ENCODE data around the gene FAM53B.
"Not testable (repeated sequence)": the region's sequence is repeated elsewhere in the genome, so short reads cannot be mapped to it uniquely, and the experiment has no call there.

FAM53B gene

GRCh38 chr10:124612611-124613498 lies 131.3 kb downstream of the FAM53B start:
- Histone ChIP-seq H3K4me1 (ENCODE audit: control insufficient read depth, insufficient read depth, low read length) (peaks cover 12% of the 10 kb centered on the region), H3K36me3 (ENCODE audit: control insufficient read depth, insufficient read depth, low read length) (no peaks in the 10 kb centered on the region), H3K4me3 (ENCODE audit: insufficient read depth, low read depth, low read length) (no peak overlapping the region), H3K27ac (ENCODE audit: insufficient read depth, low read depth, low read length, poor library complexity, severe bottlenecking) (no peak overlapping the region), H3K27me3 (ENCODE audit: control insufficient read depth, insufficient read depth, low read length, poor library complexity, severe bottlenecking) (no peaks in the 10 kb centered on the region), H3K9me3 (ENCODE audit: control insufficient read depth, low read length) (no peaks in the 10 kb centered on the region)
- 70 to 71% methylated on average over 17 to 18 of the region's 18 CpGs for WGBS, 2 experiments

DNA sequence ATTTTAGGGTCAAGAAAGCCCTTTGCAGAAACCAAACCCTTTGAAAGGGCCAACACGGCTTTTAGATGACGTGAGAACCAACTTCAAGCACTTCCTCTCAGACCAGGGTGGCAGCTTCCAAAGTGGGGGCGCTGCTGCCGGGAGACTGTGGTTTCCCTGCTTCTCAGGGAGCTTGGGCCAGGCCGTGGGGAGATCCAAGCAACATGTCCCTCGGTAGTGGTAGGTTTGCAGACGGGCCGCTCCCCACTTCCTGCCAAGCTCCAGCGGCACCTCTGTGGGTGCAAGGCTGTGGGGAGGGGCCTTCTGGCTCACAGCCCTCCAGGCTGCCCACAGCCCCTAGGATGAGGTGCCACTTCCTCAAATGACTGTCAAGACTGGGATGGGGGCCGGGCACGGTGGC lies 132.4 kb downstream of the FAM53B start:
- WGBS, 2 experiments = 93 to 94% methylated on average over 11 of the region's 11 CpGs
- no peaks in the 10 kb centered on the region for H3K27me3 ChIP-seq (ENCODE audit: control insufficient read depth, insufficient read depth, low read length, poor library complexity, severe bottlenecking)

DNA sequence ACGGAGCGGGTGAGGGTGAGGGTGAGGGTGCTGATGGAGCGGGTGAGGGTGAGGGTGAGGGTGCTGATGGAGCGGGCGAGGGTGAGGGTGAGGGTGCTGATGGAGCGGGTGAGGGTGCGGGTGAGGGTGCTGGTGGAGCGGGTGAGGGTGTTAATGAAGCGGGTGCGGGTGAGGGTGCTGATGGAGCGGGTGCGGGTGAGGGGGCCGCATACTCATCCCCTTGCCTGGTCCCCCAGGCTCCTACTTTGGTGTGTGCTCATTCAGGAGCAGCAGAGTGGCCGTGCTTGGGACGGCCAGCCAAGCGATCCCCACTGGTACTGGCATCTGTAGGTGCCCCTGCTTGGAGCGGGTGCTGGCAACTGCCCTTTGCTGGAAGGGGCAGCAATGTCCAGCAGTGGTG lies 133.3 kb downstream of the FAM53B start:
- H3K27me3 ChIP-seq (ENCODE audit: control insufficient read depth, insufficient read depth, low read length, poor library complexity, severe bottlenecking); H3K27ac ChIP-seq (ENCODE audit: insufficient read depth, low read depth, low read length, poor library complexity, severe bottlenecking); H3K9me3 ChIP-seq (ENCODE audit: control insufficient read depth, low read length); H3K36me3 ChIP-seq (ENCODE audit: control insufficient read depth, insufficient read depth, low read length); H3K4me3 ChIP-seq (ENCODE audit: insufficient read depth, low read depth, low read length): not testable (repeated sequence)
- 94% methylated on average over 11 to 15 of the region's 17 CpGs for WGBS, 2 experiments
- peaks cover 12% of the 10 kb centered on the region for H3K4me1 ChIP-seq (ENCODE audit: control insufficient read depth, insufficient read depth, low read length)

More for the DNA sequence above, 132.4 kb downstream of the FAM53B start:
- no peaks in the 10 kb centered on the region for H3K36me3 ChIP-seq (ENCODE audit: control insufficient read depth, insufficient read depth, low read length)
- H3K27ac ChIP-seq (ENCODE audit: insufficient read depth, low read depth, low read length, poor library complexity, severe bottlenecking) = no peak overlapping the region
- H3K9me3 ChIP-seq (ENCODE audit: control insufficient read depth, low read length) = no peaks in the 10 kb centered on the region
- no peak overlapping the region for H3K4me3 ChIP-seq (ENCODE audit: insufficient read depth, low read depth, low read length)
- peaks cover 15% of the 10 kb centered on the region for H3K4me1 ChIP-seq (ENCODE audit: control insufficient read depth, insufficient read depth, low read length)

DNA sequence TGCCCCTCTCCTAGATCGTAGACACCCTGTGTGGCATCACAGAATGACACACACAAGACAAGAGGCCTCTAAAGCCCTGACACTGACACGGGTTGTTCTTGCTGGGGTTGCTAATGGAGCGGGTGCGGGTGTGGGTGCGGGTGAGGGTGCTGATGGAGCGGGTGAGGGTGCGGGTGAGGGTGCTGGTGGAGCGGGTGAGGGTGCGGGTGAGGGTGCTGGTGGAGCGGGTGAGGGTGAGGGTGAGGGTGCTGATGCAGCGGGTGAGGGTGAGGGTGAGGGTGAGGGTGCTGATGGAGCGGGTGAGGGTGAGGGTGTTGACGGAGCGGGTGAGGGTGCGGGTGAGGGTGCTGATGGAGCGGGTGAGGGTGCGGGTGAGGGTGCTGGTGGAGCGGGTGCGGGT lies 134.0 kb downstream of the FAM53B start:
- H3K27me3 ChIP-seq (ENCODE audit: control insufficient read depth, insufficient read depth, low read length, poor library complexity, severe bottlenecking); H3K4me3 ChIP-seq (ENCODE audit: insufficient read depth, low read depth, low read length); H3K27ac ChIP-seq (ENCODE audit: insufficient read depth, low read depth, low read length, poor library complexity, severe bottlenecking); H3K9me3 ChIP-seq (ENCODE audit: control insufficient read depth, low read length); H3K36me3 ChIP-seq (ENCODE audit: control insufficient read depth, insufficient read depth, low read length): not testable (repeated sequence)
- 92 to 95% methylated on average over 12 to 14 of the region's 19 CpGs for WGBS, 2 experiments
- H3K4me1 ChIP-seq (ENCODE audit: control insufficient read depth, insufficient read depth, low read length) = peaks cover 11% of the 10 kb centered on the region

DNA sequence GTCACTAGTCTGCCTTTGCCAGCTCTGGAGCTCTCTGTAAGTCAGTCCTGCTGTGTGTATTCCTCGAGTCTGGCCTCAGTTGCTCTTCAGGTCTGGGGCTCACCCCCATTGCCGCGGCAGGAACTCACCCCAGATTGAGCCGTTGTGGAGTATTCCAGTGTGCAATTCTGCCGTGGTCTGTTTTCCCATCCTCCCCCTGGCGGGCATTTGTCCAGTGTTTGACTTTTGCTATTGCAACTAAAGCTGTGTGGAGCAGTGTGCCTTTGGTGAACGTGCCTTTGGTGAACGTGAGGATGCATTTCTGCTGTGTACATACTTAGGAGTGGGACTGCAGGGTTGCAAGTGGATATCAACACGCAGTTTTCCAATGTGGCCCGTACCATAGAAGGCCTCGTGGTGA lies 134.5 kb downstream of the FAM53B start:
- H3K4me1 ChIP-seq (ENCODE audit: control insufficient read depth, insufficient read depth, low read length) = peaks cover 11% of the 10 kb centered on the region

GRCh38 chr10:124608093-124608721 lies 136.0 kb downstream of the FAM53B start:
- no peak overlapping the region for H3K27ac ChIP-seq (ENCODE audit: insufficient read depth, low read depth, low read length, poor library complexity, severe bottlenecking)
- no peaks in the 10 kb centered on the region for H3K9me3 ChIP-seq (ENCODE audit: control insufficient read depth, low read length)
- WGBS, 2 experiments = 92 to 94% methylated on average over 14 of the region's 14 CpGs
- H3K36me3 ChIP-seq (ENCODE audit: control insufficient read depth, insufficient read depth, low read length) = no peaks in the 10 kb centered on the region
- no peaks in the 10 kb centered on the region for H3K27me3 ChIP-seq (ENCODE audit: control insufficient read depth, insufficient read depth, low read length, poor library complexity, severe bottlenecking)
- H3K4me1 ChIP-seq (ENCODE audit: control insufficient read depth, insufficient read depth, low read length) = peaks cover 11% of the 10 kb centered on the region
- H3K4me3 ChIP-seq (ENCODE audit: insufficient read depth, low read depth, low read length) = no peak overlapping the region

More for the DNA sequence above, 134.5 kb downstream of the FAM53B start:
- Histone ChIP-seq H3K36me3 (ENCODE audit: control insufficient read depth, insufficient read depth, low read length) (no peaks in the 10 kb centered on the region), H3K4me3 (ENCODE audit: insufficient read depth, low read depth, low read length) (no peak overlapping the region), H3K27ac (ENCODE audit: insufficient read depth, low read depth, low read length, poor library complexity, severe bottlenecking) (no peak overlapping the region), H3K27me3 (ENCODE audit: control insufficient read depth, insufficient read depth, low read length, poor library complexity, severe bottlenecking) (no peaks in the 10 kb centered on the region), H3K9me3 (ENCODE audit: control insufficient read depth, low read length) (no peaks in the 10 kb centered on the region)
- 93 to 95% methylated on average over 11 of the region's 11 CpGs for WGBS, 2 experiments

- no peaks in the 10 kb centered on the region for H3K27me3 ChIP-seq (ENCODE audit: control insufficient read depth, insufficient read depth, low read length, poor library complexity, severe bottlenecking)
- 94 to 95% methylated on average over 18 of the region's 18 CpGs for WGBS, 2 experiments
- H3K36me3 ChIP-seq (ENCODE audit: control insufficient read depth, insufficient read depth, low read length) = no peaks in the 10 kb centered on the region
- H3K9me3 ChIP-seq (ENCODE audit: control insufficient read depth, low read length) = no peaks in the 10 kb centered on the region
- H3K27ac ChIP-seq (ENCODE audit: insufficient read depth, low read depth, low read length, poor library complexity, severe bottlenecking) = no peak overlapping the region
- H3K4me3 ChIP-seq (ENCODE audit: insufficient read depth, low read depth, low read length) = no peak overlapping the region
- H3K4me1 ChIP-seq (ENCODE audit: control insufficient read depth, insufficient read depth, low read length) = peaks cover 11% of the 10 kb centered on the region
These were observed 136.5 kb downstream of the FAM53B start for GRCh38 chr10:124607693-124608092.

DNA sequence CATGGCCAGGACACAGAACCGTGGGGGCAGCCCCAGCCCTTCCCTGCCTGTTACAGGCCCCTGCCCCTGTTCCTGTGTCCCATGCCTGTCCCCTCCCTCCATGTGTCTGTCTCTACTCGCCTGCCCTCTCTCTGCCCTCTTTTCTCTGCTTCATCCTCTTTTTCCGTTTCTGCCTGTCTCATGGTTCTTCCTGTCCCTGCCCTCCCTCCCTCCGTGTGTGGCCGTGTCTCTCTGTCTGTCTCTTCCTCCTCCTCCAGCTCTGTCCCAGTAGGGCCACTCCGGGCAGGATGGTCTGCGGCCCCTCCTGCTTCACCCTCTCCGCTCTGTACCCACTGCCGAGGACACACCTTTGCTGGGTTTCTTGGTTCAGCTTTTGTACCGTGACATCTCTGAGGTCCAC lies 137.4 kb downstream of the FAM53B start:
- no peak overlapping the region for H3K27ac ChIP-seq (ENCODE audit: insufficient read depth, low read depth, low read length, poor library complexity, severe bottlenecking)
- no peaks in the 10 kb centered on the region for H3K36me3 ChIP-seq (ENCODE audit: control insufficient read depth, insufficient read depth, low read length)
- 42 to 47% methylated on average over 10 of the region's 10 CpGs for WGBS, 2 experiments
- H3K9me3 ChIP-seq (ENCODE audit: control insufficient read depth, low read length) = no peaks in the 10 kb centered on the region
- H3K4me1 ChIP-seq (ENCODE audit: control insufficient read depth, insufficient read depth, low read length) = peaks cover 11% of the 10 kb centered on the region
- H3K4me3 ChIP-seq (ENCODE audit: insufficient read depth, low read depth, low read length) = no peak overlapping the region
- H3K27me3 ChIP-seq (ENCODE audit: control insufficient read depth, insufficient read depth, low read length, poor library complexity, severe bottlenecking) = no peaks in the 10 kb centered on the region

GRCh38 chr10:124605856-124606812 lies 138.0 kb downstream of the FAM53B start:
- Histone ChIP-seq H3K27ac (ENCODE audit: insufficient read depth, low read depth, low read length, poor library complexity, severe bottlenecking) (no peak overlapping the region), H3K4me3 (ENCODE audit: insufficient read depth, low read depth, low read length) (no peak overlapping the region), H3K36me3 (ENCODE audit: control insufficient read depth, insufficient read depth, low read length) (no peaks in the 10 kb centered on the region), H3K4me1 (ENCODE audit: control insufficient read depth, insufficient read depth, low read length) (peaks cover 11% of the 10 kb centered on the region), H3K27me3 (ENCODE audit: control insufficient read depth, insufficient read depth, low read length, poor library complexity, severe bottlenecking) (no peaks in the 10 kb centered on the region), H3K9me3 (ENCODE audit: control insufficient read depth, low read length) (no peaks in the 10 kb centered on the region)
- 81 to 85% methylated on average over 31 of the region's 31 CpGs for WGBS, 2 experiments

DNA sequence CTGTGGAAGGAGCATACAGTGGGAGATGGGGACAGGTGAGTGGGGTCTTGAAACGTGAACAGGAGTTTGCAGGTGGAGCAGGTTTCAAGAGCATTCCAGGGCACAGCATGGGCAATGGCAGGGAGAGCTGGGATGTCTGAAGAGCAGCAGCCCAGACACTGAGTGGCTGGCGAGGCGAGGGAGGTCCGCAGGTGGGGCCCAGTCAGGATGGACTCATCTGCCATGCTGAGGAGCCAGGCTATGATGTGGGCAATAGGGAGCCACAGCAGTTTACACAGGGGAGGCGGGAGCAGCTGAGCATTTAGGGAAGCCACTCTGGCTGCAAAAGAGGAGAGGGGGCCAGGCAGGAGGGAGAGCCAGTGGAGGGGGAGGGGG lies 138.7 kb downstream of the FAM53B start:
- WGBS, 2 experiments = 93% methylated on average over 5 of the region's 5 CpGs
- no peaks in the 10 kb centered on the region for H3K36me3 ChIP-seq (ENCODE audit: control insufficient read depth, insufficient read depth, low read length)
- H3K27me3 ChIP-seq (ENCODE audit: control insufficient read depth, insufficient read depth, low read length, poor library complexity, severe bottlenecking) = no peaks in the 10 kb centered on the region
- H3K4me3 ChIP-seq (ENCODE audit: insufficient read depth, low read depth, low read length) = no peak overlapping the region
- H3K4me1 ChIP-seq (ENCODE audit: control insufficient read depth, insufficient read depth, low read length) = peaks cover 11% of the 10 kb centered on the region
- H3K9me3 ChIP-seq (ENCODE audit: control insufficient read depth, low read length) = no peaks in the 10 kb centered on the region
- H3K27ac ChIP-seq (ENCODE audit: insufficient read depth, low read depth, low read length, poor library complexity, severe bottlenecking) = no peak overlapping the region

Data from ectodermal cell (in vitro differentiated cells).